HCT116 (cell line): ENCODE measurements around the gene CYP21A2. TPM values are rescaled to one million over a fixed set of nuclear protein-coding genes. Genes with fewer than 3 reads are reported as not detected.

Experiments used
- ATAC-seq: fragments of 200-7000 bp; cut with Tn5 transposase; 2 replicates; pipeline ENCODE4 v1.9.1; 2020; ENCODE audit warnings: mild to moderate bottlenecking, moderate library complexity
- BruUV-seq: library from RNA; stranded (reverse); fragments of 400-500 nt; replicated peaks from 2 replicates; lab custom pipeline; 2021; lab: Mats Ljungman, UMichigan
- CTCF ChIA-PET: fragments of 300-600 bp; sonication (Branson Sonifier 250); formaldehyde crosslinking; loops from one replicate; lab custom pipeline; 2021; ENCODE audit warnings: antibody characterized with exemption; lab: Charles Lee
- POLR2A ChIA-PET: fragments of 300-600, 350-600 bp; sonication (Branson Sonifier 250); formaldehyde crosslinking; loops from one replicate; lab custom pipeline; 2021; ENCODE audit warnings: antibody characterized with exemption; lab: Charles Lee
- RAD21 ChIA-PET, 2 experiments: fragments of 300-600 bp; sonication (Branson Sonifier 250); formaldehyde crosslinking; loops; one replicate each; lab custom pipeline; 2023; ENCODE audit warnings: low total read pairs in 2 of 2; ENCODE audit not compliant: uncharacterized antibody in 2 of 2, unreplicated experiment in 2 of 2, low non-redundant PET in 1 of 2; lab: Charles Lee
- DNase-seq: peaks from one replicate; pipeline ENCODE4 v3.0.0-alpha.2; 2010; ENCODE audit warnings: low read depth, low spot score
- H2AFZ ChIP-seq: fragments of 200-600 bp; shearing (Covaris generic), sonication (generic); 2 replicates; pipeline ENCODE4 v1.6.1; 2017; ENCODE audit warnings: low read depth, mixed run types, mixed read lengths, antibody characterized with exemption, low read length; ENCODE audit not compliant: poor library complexity, severe bottlenecking
- H3K27ac ChIP-seq: 2 replicates; pipeline ENCODE4 v1.5.1; 2012; ENCODE audit warnings: low read depth, low read length
- H3K27me3 ChIP-seq: fragments of 200-600 bp; sonication (generic); 2 replicates; pipeline ENCODE4 v1.6.1; 2016; ENCODE audit warnings: mixed run types, low read length, mixed read lengths; ENCODE audit not compliant: insufficient read depth
- H3K36me3 ChIP-seq, 2 experiments: fragments of 200-500 bp in 1 of 2; fragments of 200-600 bp in 1 of 2; sonication (Bioruptor generic) in 1 of 2; sonication (generic) in 1 of 2; 2 replicates each; pipeline versions ENCODE4 v1.5.1 to v1.6.1; 2014 to 2016; ENCODE audit warnings: low read length in 2 of 2, inconsistent platforms in 1 of 2, mixed read lengths in 1 of 2, mixed run types in 1 of 2; ENCODE audit not compliant: insufficient read depth in 2 of 2, control insufficient read depth in 1 of 2
- H3K4me1 ChIP-seq, 2 experiments: fragments of 200-600 bp in 1 of 2; sonication (generic) in 1 of 2; 2 replicates each; pipeline versions ENCODE4 v1.5.1 to v1.6.1; 2012 to 2017; ENCODE audit warnings: low read length in 2 of 2, inconsistent platforms in 1 of 2, mild to moderate bottlenecking in 1 of 2, mixed read lengths in 1 of 2, mixed run types in 1 of 2, moderate library complexity in 1 of 2; ENCODE audit not compliant: insufficient read depth in 2 of 2, control insufficient read depth in 1 of 2
- H3K4me2 ChIP-seq: fragments of 200-600 bp; sonication (generic); 2 replicates; pipeline ENCODE4 v1.6.1; 2017; ENCODE audit warnings: mixed run types, low read length, mixed read lengths
- H3K4me3 ChIP-seq, 2 experiments: fragments of 200-600 bp in 1 of 2; sonication (generic) in 1 of 2; replicated peaks in 1 of 2; 2 replicates each; pipeline ENCODE4 v1.5.1; 2011 to 2016; ENCODE audit warnings: low read length in 2 of 2, control low read depth in 1 of 2, low read depth in 1 of 2, mild to moderate bottlenecking in 1 of 2, mixed read lengths in 1 of 2, mixed run types in 1 of 2
- H3K79me2 ChIP-seq: fragments of 200-600 bp; sonication (generic); 2 replicates; pipeline ENCODE4 v1.6.1; 2017; ENCODE audit warnings: mild to moderate bottlenecking, mixed run types, low read length, moderate library complexity, mixed read lengths; ENCODE audit not compliant: insufficient read depth
- H3K9ac ChIP-seq: fragments of 200-600 bp; sonication (generic); 2 replicates; pipeline ENCODE4 v1.6.1; 2016; ENCODE audit warnings: low read length, mixed read lengths
- H3K9me2 ChIP-seq: fragments of 200-600 bp; sonication (generic), shearing (Covaris generic); 2 replicates; pipeline ENCODE4 v1.6.1; 2017; ENCODE audit warnings: mixed run types, mild to moderate bottlenecking, moderate library complexity; ENCODE audit not compliant: insufficient read depth
- H3K9me3 ChIP-seq, 2 experiments: fragments of 200-500 bp in 1 of 2; fragments of 200-600 bp in 1 of 2; sonication (Bioruptor generic) in 1 of 2; sonication (generic) in 1 of 2; 2 replicates each; pipeline ENCODE4 v1.6.1; 2014 to 2017; ENCODE audit warnings: low read length in 2 of 2, mixed read lengths in 2 of 2, inconsistent platforms in 1 of 2, low read depth in 1 of 2, mild to moderate bottlenecking in 1 of 2, mixed run types in 1 of 2, moderate library complexity in 1 of 2; ENCODE audit not compliant: control insufficient read depth in 1 of 2, insufficient read depth in 1 of 2
- H4K20me1 ChIP-seq: fragments of 200-600 bp; sonication (generic), shearing (Covaris generic); 2 replicates; pipeline ENCODE4 v1.6.1; 2017; ENCODE audit warnings: mixed run types, mild to moderate bottlenecking, moderate library complexity; ENCODE audit not compliant: insufficient read depth
- ATF3 ChIP-seq: IDR thresholded peaks from 2 replicates; pipeline ENCODE4 v1.6.1; 2012
- CBX3 ChIP-seq: IDR thresholded peaks from 2 replicates; pipeline ENCODE4 v1.6.1; 2012; ENCODE audit warnings: low read depth
- CEBPB ChIP-seq: IDR thresholded peaks from 2 replicates; pipeline ENCODE4 v1.6.1; 2012; ENCODE audit warnings: low read depth
- CTCF ChIP-seq, 3 experiments: fragments of 200-600 bp in 1 of 3; sonication (generic) in 1 of 3; IDR thresholded peaks in 2 of 3; conservative IDR thresholded peaks in 1 of 3; 2 replicates each; pipeline ENCODE4 v1.5.1; 2012 to 2017; ENCODE audit warnings: low read depth in 2 of 3, low read length in 2 of 3, antibody characterized with exemption in 1 of 3, borderline replicate concordance in 1 of 3, control low read depth in 1 of 3, mild to moderate bottlenecking in 1 of 3, mixed read lengths in 1 of 3, mixed run types in 1 of 3, moderate library complexity in 1 of 3; ENCODE audit not compliant: insufficient read depth in 1 of 3
- EGR1 ChIP-seq: IDR thresholded peaks from 2 replicates; pipeline ENCODE4 v1.6.1; 2012; ENCODE audit warnings: low read depth
- ELF1 ChIP-seq: IDR thresholded peaks from 2 replicates; pipeline ENCODE4 v1.6.1; 2012; ENCODE audit warnings: low read depth, borderline replicate concordance
- EZH2 ChIP-seq: fragments of 200-600 bp; sonication (generic); IDR thresholded peaks from 2 replicates; pipeline ENCODE4 v1.6.1; 2017; ENCODE audit warnings: antibody characterized with exemption, mixed run types
- EZH2phosphoT487 ChIP-seq: fragments of 200-600 bp; IDR thresholded peaks from 2 replicates; pipeline ENCODE4 v1.6.1; 2018; ENCODE audit warnings: antibody characterized with exemption, borderline replicate concordance
- FOSL1 ChIP-seq: IDR thresholded peaks from 2 replicates; pipeline ENCODE4 v1.6.1; 2012; ENCODE audit warnings: low read depth
- MAX ChIP-seq: IDR thresholded peaks from 2 replicates; pipeline ENCODE4 v1.6.1; 2012
- POLR2A ChIP-seq: IDR thresholded peaks from 2 replicates; pipeline ENCODE4 v1.7.0; 2011; ENCODE audit warnings: borderline replicate concordance; ENCODE audit not compliant: insufficient read depth, insufficient read length; ENCODE audit errors: extremely low read depth
- POLR2AphosphoS5 ChIP-seq: IDR thresholded peaks from 2 replicates; pipeline ENCODE4 v1.6.1; 2011; ENCODE audit warnings: mild to moderate bottlenecking, low read depth, low read length, moderate library complexity
- RAD21 ChIP-seq: IDR thresholded peaks from 2 replicates; pipeline ENCODE4 v1.6.1; 2012; ENCODE audit warnings: low read depth, mild to moderate bottlenecking
- SP1 ChIP-seq: IDR thresholded peaks from 2 replicates; pipeline ENCODE4 v1.6.1; 2012; ENCODE audit warnings: low read depth
- TCF7L2 ChIP-seq: IDR thresholded peaks from 2 replicates; pipeline ENCODE4 v1.7.0; 2011; ENCODE audit warnings: borderline replicate concordance, inconsistent platforms; ENCODE audit not compliant: insufficient read depth, insufficient read length; ENCODE audit errors: extremely low read depth
- YY1 ChIP-seq: IDR thresholded peaks from 2 replicates; pipeline ENCODE4 v1.6.1; 2011; ENCODE audit warnings: low read length, low read depth, moderate library complexity, mild to moderate bottlenecking; ENCODE audit not compliant: insufficient replicate concordance; ENCODE audit errors: extremely low read depth
- ZNF274 ChIP-seq: fragments of 200-500 bp; sonication (Bioruptor generic); IDR thresholded peaks from 2 replicates; pipeline ENCODE4 v1.6.1; 2014; ENCODE audit warnings: mild to moderate bottlenecking, low read depth, low read length, inconsistent platforms
- intact Hi-C: fragments of 100-400 bp; cut with micrococcal nuclease; formaldehyde crosslinking; loops from 2 replicates; pipeline ENCODE4 v1.10.0; 2022
- total RNA-seq: library from RNA; stranded (reverse); gene quantifications from one replicate; pipeline ENCODE4 v1.2.1, GENCODE V29; 2021; ENCODE audit not compliant: unreplicated experiment

CYP21A2 gene
- total RNA-seq, 1 experiment from 2014 or later, result 1.4 TPM

GRCh38 chr6:32088487-32089049 is 50.4 kb downstream of the CYP21A2 start (continued):
- no peak for TF ChIP-seq CTCF (IDR thresholded peaks at IDR 0.05 in 2 of 3, conservative IDR thresholded peaks at IDR 0.05 in 1 of 3; ENCODE audit: borderline replicate concordance in 1 of 3, insufficient read depth in 1 of 3, low read depth in 2 of 3, low read length in 2 of 3)
- no peak for TF ChIP-seq POLR2AphosphoS5
- TF ChIP-seq EZH2phosphoT487, result no peak
- no peak for TF ChIP-seq EZH2
- TF ChIP-seq ZNF274, result no peak
- TF ChIP-seq CEBPB, result no peak

- no peaks in the 10 kb centered on the region for H3K79me2 ChIP-seq
- no peak overlapping the region for H2AFZ ChIP-seq
- intact Hi-C loops, result no loop called here
- no peaks in the 10 kb centered on the region for H4K20me1 ChIP-seq
- H3K27ac ChIP-seq, result no peak overlapping the region
- H3K9me2 ChIP-seq, result no peaks in the 10 kb centered on the region
- no TSS peak for BruUV-seq
- POLR2A ChIA-PET, result no interaction called here
- RAD21 ChIA-PET, result no interaction called here
- ATAC-seq (no peak), DNase-seq (no peak)
- no peaks in the 10 kb centered on the region for H3K27me3 ChIP-seq
- H3K4me2 ChIP-seq, result no peak overlapping the region
- peaks cover 14 to 22% of the 10 kb centered on the region in 2 experiments for H3K4me1 ChIP-seq
- H3K9me3 ChIP-seq, result no peaks in the 10 kb centered on the region
- no peak overlapping the region for H3K4me3 ChIP-seq
- no peaks in the 10 kb centered on the region for H3K36me3 ChIP-seq
- no peak overlapping the region for H3K9ac ChIP-seq
- CTCF ChIA-PET, result no interaction called here
- TF ChIP-seq MAX (no peak), ATF3 (no peak), RAD21 (no peak), FOSL1 (no peak), SP1 (no peak), EZH2 (no peak), CEBPB (no peak), POLR2A (no peak), ELF1 (no peak), CTCF (IDR thresholded peaks at IDR 0.05 in 2 of 3, conservative IDR thresholded peaks at IDR 0.05 in 1 of 3; ENCODE audit: borderline replicate concordance in 1 of 3, insufficient read depth in 1 of 3, low read depth in 2 of 3, low read length in 2 of 3) (no peak), TCF7L2 (no peak), YY1 (no peak), CBX3 (no peak), EGR1 (no peak)
Measured at GRCh38 chr6:32089082-32089828, 51.0 kb downstream of the CYP21A2 start.
